ENCODE results near the gene SAPCD2.

GRCh38 chr9:137110147-137110910 lies 40.0 kb upstream of the SAPCD2 start:
- TF ChIP-seq CTCF (conservative IDR thresholded peaks at IDR 0.05; ENCODE audit: low read depth, low read length) (no peak), EZH2 (IDR thresholded peaks at IDR 0.05; ENCODE audit: borderline replicate concordance, low read depth, low read length, poor library complexity, severe bottlenecking) (no peak)
